Spleen (tissue), 11 donors: Measurements from ENCODE around the gene APLP1. TPM values are rescaled to one million over a fixed set of nuclear protein-coding genes. Genes with fewer than 3 reads are reported as not detected.
"Not testable (repeated sequence)": the region's sequence is repeated elsewhere in the genome, so short reads cannot be mapped to it uniquely, and the experiment has no call there.

ENCODE experiments used
- DNase-seq: peaks from one replicate; pipeline ENCODE4 v3.0.0-alpha.2; 2020
- H3K27ac ChIP-seq, 8 donors: fragments of 200-600 bp; sonication (generic) in 7 of 8; 1 replicate in 4 of 8; 2 replicates in 4 of 8; pipeline versions ENCODE4 v1.5.0 to v1.8.0; 2016 to 2021; ENCODE audit warnings: inconsistent platforms in 4 of 8, mild to moderate bottlenecking in 4 of 8, moderate library complexity in 1 of 8
- H3K27me3 ChIP-seq, 7 donors: fragments of 200-600 bp; sonication (generic) in 6 of 7; replicated peaks in 1 of 7; 1 replicate in 4 of 7; 2 replicates in 3 of 7; pipeline versions ENCODE4 v1.5.0 to v1.8.0; 2016 to 2021; ENCODE audit warnings: inconsistent platforms in 3 of 7, mild to moderate bottlenecking in 1 of 7
- H3K36me3 ChIP-seq, 6 donors: fragments of 200-600 bp; sonication (generic) in 5 of 6; 1 replicate in 4 of 6; 2 replicates in 2 of 6; pipeline versions ENCODE4 v1.5.0 to v1.8.0; 2016 to 2021; ENCODE audit warnings: inconsistent platforms in 2 of 6
- H3K4me1 ChIP-seq, 6 donors: fragments of 200-600 bp; sonication (generic) in 5 of 6; 1 replicate in 3 of 6; 2 replicates in 3 of 6; pipeline versions ENCODE4 v1.5.0 to v1.8.0; 2016 to 2021; ENCODE audit warnings: inconsistent platforms in 3 of 6
- H3K4me3 ChIP-seq, 8 donors: fragments of 200-600 bp; sonication (generic) in 7 of 8; 1 replicate in 4 of 8; 2 replicates in 4 of 8; pipeline versions ENCODE4 v1.5.0 to v1.8.0; 2016 to 2021; ENCODE audit warnings: inconsistent platforms in 4 of 8, mild to moderate bottlenecking in 4 of 8, moderate library complexity in 2 of 8
- H3K9me3 ChIP-seq, 8 donors: fragments of 200-600 bp; sonication (generic) in 7 of 8; 1 replicate in 4 of 8; 2 replicates in 4 of 8; pipeline versions ENCODE4 v1.5.0 to v1.8.0; 2016 to 2021; ENCODE audit warnings: inconsistent platforms in 4 of 8
- POLR2A ChIP-seq, 3 donors: fragments of 450-650 bp; IDR thresholded peaks; one replicate each; pipeline ENCODE4 v1.5.1; 2017; ENCODE audit warnings: antibody characterized with exemption in 3 of 3, mild to moderate bottlenecking in 1 of 3
- POLR2AphosphoS5 ChIP-seq, 3 donors: sonication (generic); formaldehyde crosslinking; IDR thresholded peaks; one replicate each; pipeline ENCODE4 v1.5.1; 2017; ENCODE audit warnings: antibody characterized with exemption in 3 of 3
- WGBS, 5 donors: extraction: QIAGEN DNeasy Blood & Tissue Kit in 3 of 5; methylation state at CpG; one replicate each; pipeline versions ENCODE4 v1.1.5 to v1.1.7; 2013 to 2018; 5-methylcytosine and 5-hydroxymethylcytosine counted together
- intact Hi-C: fragments of 100-400 bp; cut with DNase I; formaldehyde crosslinking; loops from one replicate; pipeline ENCODE4 v1.15.0; 2023; ENCODE audit warnings: low total_unique reads
- polyA plus RNA-seq, 3 donors: library from polyadenylated mRNA; stranded (reverse); fragments of 200-250 nt; gene quantifications; one replicate each; pipeline ENCODE4 v1.2.1, GENCODE V29; 2013
- total RNA-seq, 7 donors: library from RNA; depleted of rRNA in 3 of 7; stranded (reverse); fragments of >200 nt in 3 of 7; fragmentation: NEBNext Ultra II Directional in 4 of 7; extraction: Animal tissue kit (Norgen Biotek cat#: 25700) in 4 of 7; gene quantifications; one replicate each; pipeline versions ENCODE4 v1.1.0 to v1.2.1, GENCODE V29; 2016 to 2021
- TF ChIP-seq, protein P1 (sequence below), 11 experiments: fragments of 200-600 bp in 7 of 11; fragments of 450-650 bp in 4 of 11; sonication (generic) in 4 of 11; IDR thresholded peaks in 8 of 11; conservative IDR thresholded peaks in 3 of 11; 1 replicate in 7 of 11; 2 replicates in 4 of 11; pipeline versions ENCODE4 v1.4.0 to v1.8.0; 2016 to 2021; ENCODE audit warnings: antibody characterized with exemption in 11 of 11, inconsistent platforms in 4 of 11, mild to moderate bottlenecking in 1 of 11
- donor health status: healthy with polysubstance abuse.
- donor health status: DM: no; HTN: no; CAD: no; lungs with moderate emphysema.
- donor health status: DM: no; HTN: no; CAD: no.
- donor health status: Bipolar disorder and iron deficiency.
- donor health status: healthy.
- donor health status: DM: no; HTN: no; CAD: no.
- donor health status: DM: yes; HTN: yes; CAD: no.

Gene APLP1
- total and polyA plus RNA-seq, 10 donors = 0.57 to 3.6 (median 1.2) TPM; not detected in 2

DNA sequence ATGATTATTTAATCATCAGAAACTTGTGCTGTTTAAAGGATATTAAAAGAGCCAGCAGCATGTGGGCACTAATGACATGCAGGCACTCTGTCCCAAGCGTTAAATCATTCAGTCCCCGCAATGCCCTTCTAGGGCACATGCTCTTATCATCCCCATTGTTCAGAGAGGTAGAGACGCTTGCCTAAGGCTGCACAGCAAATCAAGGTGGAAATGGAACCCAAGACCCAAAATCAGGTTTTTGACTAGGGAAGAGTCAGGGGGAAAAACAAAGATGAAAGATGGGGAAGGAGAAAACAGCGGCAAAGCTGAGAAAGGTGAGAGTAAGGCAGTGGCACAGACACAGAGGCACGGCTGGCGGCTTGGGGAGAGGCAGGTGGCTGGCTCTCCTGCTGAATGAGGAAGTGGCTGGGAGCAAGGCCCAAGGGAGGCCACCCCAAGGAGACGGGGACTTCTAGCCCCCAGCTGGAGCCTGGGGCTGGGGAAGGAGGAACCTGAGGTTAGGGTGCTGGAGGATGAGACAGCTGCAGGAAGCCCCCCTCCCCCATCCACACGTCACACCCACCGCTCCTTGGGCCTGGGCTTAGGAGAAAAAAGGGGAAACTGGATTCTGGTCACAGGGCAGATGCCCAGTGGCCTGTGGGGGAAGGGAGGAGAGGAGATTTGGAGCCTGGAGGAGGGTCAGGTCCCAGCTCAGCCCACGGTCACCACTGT lies 40.8 kb downstream of the APLP1 start:
- Histone ChIP-seq H3K9me3 (no peaks in the 10 kb centered on the region), H3K36me3 (peaks cover 0 to 17% (median 0%) of the 10 kb centered on the region in 6 donors), H3K4me1 (peaks cover 0 to 100% (median 51%) of the 10 kb centered on the region in 6 donors), H3K4me3 (peak overlapping the region in 4 of 8 donors; percentile 43 to 89 (median 48)), H3K27ac (peak overlapping the region; percentile 21 to 99 (median 96)), H3K27me3 (no peaks in the 10 kb centered on the region)
- TF ChIP-seq POLR2AphosphoS5 (IDR thresholded peaks at IDR 0.05) = peak; percentile 91 to 95 (median 93)
- TF ChIP-seq POLR2A (IDR thresholded peaks at IDR 0.05) = peak in 2 of 3 donors; percentile 15 to 50
- TF ChIP-seq, protein P1, sequence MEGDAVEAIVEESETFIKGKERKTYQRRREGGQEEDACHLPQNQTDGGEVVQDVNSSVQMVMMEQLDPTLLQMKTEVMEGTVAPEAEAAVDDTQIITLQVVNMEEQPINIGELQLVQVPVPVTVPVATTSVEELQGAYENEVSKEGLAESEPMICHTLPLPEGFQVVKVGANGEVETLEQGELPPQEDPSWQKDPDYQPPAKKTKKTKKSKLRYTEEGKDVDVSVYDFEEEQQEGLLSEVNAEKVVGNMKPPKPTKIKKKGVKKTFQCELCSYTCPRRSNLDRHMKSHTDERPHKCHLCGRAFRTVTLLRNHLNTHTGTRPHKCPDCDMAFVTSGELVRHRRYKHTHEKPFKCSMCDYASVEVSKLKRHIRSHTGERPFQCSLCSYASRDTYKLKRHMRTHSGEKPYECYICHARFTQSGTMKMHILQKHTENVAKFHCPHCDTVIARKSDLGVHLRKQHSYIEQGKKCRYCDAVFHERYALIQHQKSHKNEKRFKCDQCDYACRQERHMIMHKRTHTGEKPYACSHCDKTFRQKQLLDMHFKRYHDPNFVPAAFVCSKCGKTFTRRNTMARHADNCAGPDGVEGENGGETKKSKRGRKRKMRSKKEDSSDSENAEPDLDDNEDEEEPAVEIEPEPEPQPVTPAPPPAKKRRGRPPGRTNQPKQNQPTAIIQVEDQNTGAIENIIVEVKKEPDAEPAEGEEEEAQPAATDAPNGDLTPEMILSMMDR (IDR thresholded peaks at IDR 0.05 in 8 of 11, conservative IDR thresholded peaks at IDR 0.05 in 3 of 11) = peak in 1 of 11 experiments; percentile 21
- DNase-seq = peak; percentile 95
- 33 to 44% (median 40%) methylated on average over 10 of the region's 10 CpGs for WGBS, 5 donors
- intact Hi-C loops = no loop called here

- peak overlapping the region in 1 of 8 donors; percentile 89 for H3K4me3 ChIP-seq
- intact Hi-C loops = no loop called here
- H3K9me3 ChIP-seq = no peaks in the 10 kb centered on the region
- TF ChIP-seq POLR2A (IDR thresholded peaks at IDR 0.05) (no peak), POLR2AphosphoS5 (IDR thresholded peaks at IDR 0.05) (no peak)
- TF ChIP-seq, protein P1 (IDR thresholded peaks at IDR 0.05 in 8 of 11, conservative IDR thresholded peaks at IDR 0.05 in 3 of 11) = no peak
- peaks cover 0 to 14% (median 0%) of the 10 kb centered on the region in 6 donors for H3K36me3 ChIP-seq
- DNase-seq = no peak
- H3K27ac ChIP-seq = peak overlapping the region; percentile 21 to 99 (median 96)
- 41 to 61% (median 52%) methylated on average over 6 of the region's 6 CpGs for WGBS, 5 donors
- peaks cover 0 to 100% (median 49%) of the 10 kb centered on the region in 6 donors for H3K4me1 ChIP-seq
- no peaks in the 10 kb centered on the region for H3K27me3 ChIP-seq
Measured at GRCh38 chr19:35909684-35910035, 41.3 kb downstream of the APLP1 start.

DNA sequence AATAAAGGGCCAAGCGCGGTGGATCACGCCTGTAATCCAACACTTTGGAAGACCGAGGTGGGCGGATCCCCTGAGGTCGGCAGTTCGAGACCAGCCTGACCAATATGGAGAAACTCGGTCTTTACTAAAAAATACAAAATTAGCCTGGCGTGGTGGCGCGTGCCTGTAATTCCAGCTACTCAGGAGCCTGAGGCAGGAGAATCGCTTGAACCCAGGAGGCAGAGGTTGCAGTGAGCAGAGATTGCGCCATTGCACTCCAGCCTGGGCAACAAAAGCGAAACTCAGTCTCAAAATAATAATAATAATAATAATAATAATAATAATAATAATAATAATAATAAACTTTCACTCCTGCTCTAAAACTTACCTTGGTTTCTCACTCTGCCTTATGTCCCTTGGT lies 42.0 kb downstream of the APLP1 start:
- H3K9me3 ChIP-seq, DNase-seq, intact Hi-C loops, H3K27me3 ChIP-seq: not testable (repeated sequence)
- H3K4me1 ChIP-seq = peaks cover 0 to 98% (median 51%) of the 10 kb centered on the region in 6 donors
- H3K27ac ChIP-seq = peak overlapping the region; percentile 21 to 99 (median 96)
- 90 to 95% (median 93%) methylated on average over 14 of the region's 14 CpGs for WGBS, 5 donors
- H3K36me3 ChIP-seq = peaks cover 0 to 14% (median 0%) of the 10 kb centered on the region in 6 donors
- H3K4me3 ChIP-seq = peak overlapping the region in 1 of 8 donors; percentile 89

DNA sequence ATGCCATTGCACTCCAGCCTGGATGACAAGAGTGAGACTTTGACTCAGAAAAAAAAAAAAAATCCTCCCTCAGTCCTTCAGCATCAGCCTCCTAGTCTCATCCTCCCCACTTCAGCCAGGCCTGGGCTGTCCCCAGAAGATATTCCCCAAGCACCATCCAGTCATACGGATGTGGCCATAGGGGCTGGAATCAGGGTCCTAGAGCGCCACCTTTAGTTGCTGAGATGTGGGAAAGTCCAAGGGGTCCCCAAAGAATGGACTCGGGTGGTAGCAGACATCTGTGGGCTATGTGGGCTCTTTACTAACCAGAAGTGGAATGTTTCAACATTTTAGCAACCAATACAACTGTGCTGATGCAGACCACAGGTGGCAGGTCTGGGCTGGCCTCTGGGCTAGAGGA lies 42.8 kb downstream of the APLP1 start:
- DNase-seq = no peak
- Histone ChIP-seq H3K9me3 (no peaks in the 10 kb centered on the region), H3K36me3 (peaks cover 0 to 10% (median 0%) of the 10 kb centered on the region in 6 donors), H3K27ac (peak overlapping the region in 6 of 8 donors; percentile 10 to 99 (median 96)), H3K27me3 (no peaks in the 10 kb centered on the region), H3K4me1 (peaks cover 0 to 95% (median 49%) of the 10 kb centered on the region in 6 donors), H3K4me3 (no peak overlapping the region)
- whole genome bisulfite sequencing, 5 donors = 39 to 63% (median 55%) methylated on average over 3 of the region's 3 CpGs
- intact Hi-C loops = no loop called here
- TF ChIP-seq POLR2A (IDR thresholded peaks at IDR 0.05) = no peak
- TF ChIP-seq POLR2AphosphoS5 (IDR thresholded peaks at IDR 0.05) = no peak
- TF ChIP-seq, protein P1 (IDR thresholded peaks at IDR 0.05 in 8 of 11, conservative IDR thresholded peaks at IDR 0.05 in 3 of 11) = no peak
